Right atrium auricular region (tissue), 2 donors: ENCODE measurements around the gene SPDYE18. TPM values are rescaled to one million over a fixed set of nuclear protein-coding genes. Genes with fewer than 3 reads are reported as not detected.
"Not testable (repeated sequence)": the region's sequence is repeated elsewhere in the genome, so short reads cannot be mapped to it uniquely, and the experiment has no call there.

Source experiments
- DNase-seq: peaks from one replicate; pipeline ENCODE4 v3.0.0-alpha.2; 2019; ENCODE audit warnings: low spot score
- H3K27ac ChIP-seq, 2 donors: fragments of 200-600 bp; sonication (generic); 1 replicate in 1 of 2; 2 replicates in 1 of 2; pipeline ENCODE4 v1.5.1; 2016 to 2019
- H3K27me3 ChIP-seq, 2 donors: fragments of 200-600 bp; sonication (generic); one replicate each; pipeline versions ENCODE4 v1.5.1 to v1.6.0; 2017 to 2019
- H3K36me3 ChIP-seq: fragments of 200-600 bp; sonication (generic); one replicate; pipeline ENCODE4 v1.5.1; 2016
- H3K4me1 ChIP-seq, 2 donors: fragments of 200-600 bp; sonication (generic); one replicate each; pipeline versions ENCODE4 v1.5.1 to v1.6.0; 2017 to 2019
- H3K4me3 ChIP-seq, 2 donors: fragments of 200-600 bp; sonication (generic); 1 replicate in 1 of 2; 2 replicates in 1 of 2; pipeline ENCODE4 v1.5.1; 2017 to 2019; ENCODE audit warnings: mild to moderate bottlenecking in 1 of 2, moderate library complexity in 1 of 2
- H3K9me3 ChIP-seq, 2 donors: fragments of 200-600 bp; sonication (generic); one replicate each; pipeline ENCODE4 v1.5.1; 2019
- total RNA-seq, 2 donors: library from RNA; depleted of rRNA; stranded (reverse); fragments of >200 nt; gene quantifications; one replicate each; pipeline ENCODE4 v1.1.0, GENCODE V29; 2016

Gene SPDYE18
- total RNA-seq, 2 donors from 2014 or later = not detected

DNA sequence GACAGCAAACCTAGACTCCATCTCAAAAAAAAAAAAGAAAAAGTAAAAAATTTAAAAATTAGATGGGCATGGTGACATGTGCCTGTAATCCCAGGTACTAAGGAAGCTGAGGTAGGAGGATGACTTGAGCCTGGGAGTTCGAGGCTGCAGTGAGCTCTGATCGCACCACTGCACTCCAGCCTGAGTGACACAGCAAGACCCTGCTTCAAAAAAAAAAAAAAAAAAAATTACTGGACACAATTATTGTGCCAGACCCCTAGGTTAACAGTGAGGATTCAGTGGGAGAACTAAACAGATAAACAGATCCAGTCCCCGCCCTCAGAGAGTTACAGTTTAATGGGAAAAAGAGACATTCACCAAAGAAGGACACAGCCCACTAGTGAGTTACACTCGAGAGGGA is 1.4 kb upstream of the SPDYE18 start:
- not testable (repeated sequence) for H3K9me3 ChIP-seq, H3K27ac ChIP-seq, H3K4me1 ChIP-seq, H3K4me3 ChIP-seq, H3K36me3 ChIP-seq, H3K27me3 ChIP-seq, DNase-seq

DNA sequence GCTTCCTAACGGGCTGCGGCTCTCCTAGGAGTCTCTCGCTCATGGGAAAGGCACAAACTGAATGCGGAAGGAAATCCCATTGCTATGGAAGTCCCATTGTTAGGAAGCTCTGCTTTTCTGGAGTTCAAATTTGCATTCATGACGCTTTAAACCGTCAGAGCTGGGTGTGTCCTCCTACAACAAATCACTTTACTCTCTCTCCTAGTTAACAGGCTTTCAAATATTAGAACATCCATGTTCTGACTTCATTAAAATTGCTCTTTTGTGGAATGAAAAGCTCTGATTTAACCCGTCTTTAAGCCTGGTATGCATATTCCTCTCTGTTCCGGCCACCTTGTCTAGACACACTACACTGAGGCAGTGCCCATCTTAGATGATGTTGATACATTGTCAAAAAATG is 30.1 kb downstream of the SPDYE18 start, which contains the start of gene SPDYE17:
TSS of gene SPDYE17 (minus strand) at position 101 of the 400 bp plus-strand sequence. CDS start 1,791 bp downstream, outside the sequence.
- H3K4me1 ChIP-seq, H3K27ac ChIP-seq, H3K27me3 ChIP-seq, DNase-seq, H3K4me3 ChIP-seq, H3K9me3 ChIP-seq, H3K36me3 ChIP-seq: not testable (repeated sequence)

DNA sequence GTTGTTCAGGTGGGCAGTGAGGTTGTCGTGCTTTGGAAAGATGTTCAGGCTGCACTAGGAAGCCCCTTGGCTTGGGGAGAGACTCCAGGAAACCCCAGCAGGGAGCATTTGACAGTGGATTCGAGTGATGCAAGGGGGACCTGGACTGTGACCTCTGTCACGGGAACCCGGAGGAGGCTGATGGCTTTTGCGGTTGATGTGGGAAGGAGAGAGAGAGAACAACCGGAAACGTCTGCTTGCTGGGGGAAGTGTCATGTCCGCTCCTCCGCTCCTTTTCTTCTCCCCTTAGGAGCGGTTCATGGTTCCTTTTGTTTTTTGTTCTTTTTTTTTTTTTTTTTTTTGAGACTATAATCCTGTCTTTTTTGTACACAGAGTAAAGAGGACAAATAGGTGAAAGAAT is 36.0 kb downstream of the SPDYE18 start:
- not testable (repeated sequence) for H3K4me1 ChIP-seq, H3K27me3 ChIP-seq, H3K27ac ChIP-seq, H3K36me3 ChIP-seq, H3K9me3 ChIP-seq, DNase-seq, H3K4me3 ChIP-seq

DNA sequence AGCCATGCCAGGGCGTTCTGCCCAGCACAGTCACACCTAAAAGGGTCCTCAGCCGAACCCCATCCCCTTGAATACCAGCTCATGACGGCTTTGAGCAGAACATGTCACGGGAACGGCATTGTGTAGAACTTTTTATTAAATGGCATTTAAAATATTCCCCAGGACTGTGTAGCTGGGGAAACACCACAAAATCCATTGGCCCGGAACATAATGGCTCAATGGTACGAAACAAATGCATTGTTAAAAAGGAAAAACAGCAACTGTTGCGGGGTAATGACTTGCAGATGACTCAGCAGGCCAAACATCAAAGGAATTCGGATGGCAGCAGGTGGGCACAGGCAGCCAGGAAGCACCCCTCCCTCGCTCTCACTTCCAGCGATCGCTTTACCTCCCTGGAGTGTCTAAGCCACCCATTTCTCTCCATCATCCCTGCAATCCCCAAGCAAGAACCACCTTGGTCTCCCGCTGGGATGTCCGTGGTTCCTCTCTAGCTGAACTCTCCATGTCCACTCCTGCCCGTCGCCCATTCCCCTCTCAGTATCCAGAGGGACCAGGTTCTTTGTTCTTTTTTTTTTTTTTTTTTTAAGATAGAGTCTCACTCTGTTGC is 52.2 kb downstream of the SPDYE18 start:
- not testable (repeated sequence) for H3K36me3 ChIP-seq, H3K4me1 ChIP-seq, H3K4me3 ChIP-seq, H3K27me3 ChIP-seq, H3K9me3 ChIP-seq, DNase-seq, H3K27ac ChIP-seq

- H3K9me3 ChIP-seq, H3K27ac ChIP-seq, H3K27me3 ChIP-seq, H3K36me3 ChIP-seq, H3K4me1 ChIP-seq, H3K4me3 ChIP-seq: not testable (repeated sequence)
- peak; percentile 81 for DNase-seq
Observed at GRCh38 chr7:77008000-77008399, 54.4 kb downstream of the SPDYE18 start.

DNA sequence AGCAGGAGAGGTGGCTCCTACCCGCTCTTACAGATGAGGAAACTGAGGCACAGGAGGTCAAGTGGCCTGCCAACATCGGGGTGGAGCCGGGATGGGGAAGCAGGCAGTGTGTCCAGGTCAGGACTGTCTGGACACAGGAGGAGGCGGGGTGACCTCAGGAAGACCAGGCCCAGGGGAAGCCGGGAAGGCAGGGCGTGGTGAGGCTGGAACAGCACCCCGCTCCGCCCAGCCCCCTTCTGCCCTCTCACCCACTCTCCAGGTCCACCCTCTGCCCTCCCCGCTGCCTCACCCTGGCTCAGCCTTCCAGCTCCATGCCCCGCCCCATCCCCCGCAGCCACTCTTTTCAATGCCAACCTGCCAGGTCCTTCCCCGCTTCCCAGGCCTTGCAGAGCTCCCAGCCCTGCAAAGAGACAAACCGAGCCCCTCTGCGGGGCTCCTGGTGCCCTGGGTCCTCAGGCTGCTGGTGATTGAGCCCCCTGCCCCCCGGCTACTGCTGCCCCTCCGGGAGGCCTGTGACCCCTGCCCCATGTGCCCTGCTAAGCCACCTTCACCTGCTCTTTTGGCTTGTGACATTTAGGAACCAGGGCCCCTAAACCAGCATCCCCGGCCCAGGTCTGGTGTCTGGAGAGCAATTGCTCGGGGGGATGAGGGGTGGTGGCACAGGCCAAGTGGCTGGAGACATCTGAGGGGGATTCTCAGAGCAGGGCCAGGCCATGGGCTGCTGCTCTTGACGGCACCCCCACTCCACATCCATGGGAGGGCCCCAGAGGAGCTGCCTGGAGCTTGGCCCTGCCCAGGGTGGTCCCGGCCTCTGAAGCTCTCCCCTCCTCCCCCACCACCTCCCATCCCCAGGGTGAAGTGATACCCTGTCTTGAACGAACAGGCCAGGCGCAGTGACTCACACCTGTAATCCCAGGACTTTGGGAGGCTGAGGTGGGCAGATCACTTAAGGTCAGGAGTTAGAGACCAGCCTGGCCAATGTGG is 55.9 kb downstream of the SPDYE18 start:
- H3K4me3 ChIP-seq, H3K27me3 ChIP-seq, H3K27ac ChIP-seq, H3K9me3 ChIP-seq, H3K36me3 ChIP-seq, H3K4me1 ChIP-seq, DNase-seq: not testable (repeated sequence)

GRCh38 chr7:77005461-77006057 is 56.8 kb downstream of the SPDYE18 start:
- not testable (repeated sequence) for H3K27me3 ChIP-seq, H3K27ac ChIP-seq, H3K36me3 ChIP-seq, DNase-seq, H3K4me1 ChIP-seq, H3K4me3 ChIP-seq, H3K9me3 ChIP-seq

DNA sequence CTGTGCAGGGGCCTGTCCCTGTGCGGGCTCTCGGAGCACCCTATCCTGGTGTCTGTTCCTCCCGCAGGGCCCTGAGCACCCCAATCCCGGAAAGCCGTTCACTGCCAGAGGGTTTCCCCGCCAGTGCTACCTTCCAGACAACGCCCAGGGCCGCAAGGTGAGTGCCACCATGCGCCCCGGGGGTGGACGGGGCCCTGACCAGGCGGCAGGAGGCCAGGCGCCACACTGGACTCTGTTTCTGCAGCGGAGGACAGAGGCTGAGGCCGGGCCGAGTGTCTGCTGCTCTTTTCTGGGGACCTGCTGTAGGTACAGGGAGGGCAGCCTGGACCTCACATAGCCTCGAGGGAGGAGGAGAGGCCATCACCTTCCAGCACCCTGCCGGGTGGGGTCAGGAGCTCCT is 58.2 kb downstream of the SPDYE18 start:
- H3K9me3 ChIP-seq, DNase-seq, H3K4me1 ChIP-seq, H3K36me3 ChIP-seq, H3K27me3 ChIP-seq, H3K27ac ChIP-seq, H3K4me3 ChIP-seq: not testable (repeated sequence)

DNA sequence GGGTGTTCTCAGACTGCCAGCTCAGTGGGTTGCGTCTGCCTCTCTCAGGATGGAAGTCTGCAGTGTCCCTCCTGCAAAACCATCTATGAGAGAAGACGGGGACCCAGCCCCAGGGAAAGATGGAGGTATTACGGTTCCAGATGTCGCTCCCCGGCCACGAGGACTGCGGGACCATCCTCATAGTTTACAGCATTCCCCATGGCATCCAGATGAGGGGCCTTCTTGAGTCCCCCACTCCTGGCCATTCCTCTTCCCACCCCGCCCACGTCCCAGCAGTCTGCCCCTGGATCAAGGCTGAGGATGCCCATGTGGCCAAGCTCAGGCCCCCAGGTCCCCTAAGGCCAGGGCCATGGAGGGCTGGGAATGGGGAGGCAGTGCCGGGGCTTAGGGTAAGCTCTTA is 59.1 kb downstream of the SPDYE18 start:
- H3K4me1 ChIP-seq, H3K4me3 ChIP-seq, H3K27me3 ChIP-seq, DNase-seq, H3K36me3 ChIP-seq, H3K9me3 ChIP-seq, H3K27ac ChIP-seq: not testable (repeated sequence)

DNA sequence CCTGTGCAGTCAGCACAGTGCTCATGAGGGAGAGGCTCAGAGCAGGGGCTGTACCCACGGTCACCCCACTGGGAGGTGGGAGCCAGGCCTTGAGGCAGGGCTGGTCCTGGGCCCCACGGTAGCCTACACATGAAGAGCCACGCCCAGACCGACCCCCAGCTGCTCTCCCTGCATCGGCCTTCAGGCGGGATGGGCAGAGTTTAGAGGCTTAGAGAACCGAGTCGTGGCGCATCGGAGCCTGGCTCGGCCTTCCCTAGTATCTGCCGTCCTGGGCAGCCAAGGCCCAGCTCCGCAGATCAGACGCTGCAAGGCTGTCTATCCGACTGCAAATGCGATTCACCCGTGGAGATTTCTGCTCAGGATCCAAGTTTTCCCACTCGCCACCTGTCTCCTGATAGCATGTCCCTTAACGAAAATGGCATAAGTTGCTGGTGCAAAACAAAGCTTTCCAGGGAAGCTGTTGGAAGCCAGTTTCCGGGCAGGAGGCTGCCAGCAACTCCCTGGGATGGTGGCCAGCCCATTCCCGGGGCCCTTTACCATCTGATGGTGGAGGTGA is 59.6 kb downstream of the SPDYE18 start:
- not testable (repeated sequence) for H3K9me3 ChIP-seq, H3K27me3 ChIP-seq, H3K4me1 ChIP-seq, H3K36me3 ChIP-seq, DNase-seq, H3K4me3 ChIP-seq, H3K27ac ChIP-seq

DNA sequence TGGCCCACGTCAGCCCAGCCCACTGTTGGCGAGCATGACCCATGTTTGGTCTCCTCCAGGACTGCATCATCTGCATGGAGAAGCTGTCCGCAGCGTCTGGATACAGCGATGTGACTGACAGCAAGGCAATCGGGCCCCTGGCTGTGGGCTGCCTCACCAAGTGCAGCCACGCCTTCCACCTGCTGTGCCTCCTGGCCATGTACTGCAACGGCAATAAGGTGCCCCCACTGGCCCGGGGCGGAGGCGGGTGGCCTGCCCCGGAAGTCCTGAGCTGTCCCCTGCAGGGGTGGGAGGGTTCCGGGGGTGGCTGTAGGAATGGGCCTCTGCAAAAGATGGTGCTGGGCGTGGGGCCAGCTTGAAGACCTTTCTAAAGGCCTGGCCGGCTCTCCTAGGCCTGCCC is 60.3 kb downstream of the SPDYE18 start:
- H3K27me3 ChIP-seq, DNase-seq, H3K4me1 ChIP-seq, H3K4me3 ChIP-seq, H3K27ac ChIP-seq, H3K9me3 ChIP-seq, H3K36me3 ChIP-seq: not testable (repeated sequence)

Other genes starting within 250 kb of the SPDYE18 start
- not detected for gene SPDYE17, start 30.2 kb downstream of the SPDYE18 start, total RNA-seq
- 10 to 100 TPM in 1 of 2 donors, 1 to 10 TPM in 1; 3.6 to 12.7 TPM for gene CCDC146, start 60.1 kb upstream of the SPDYE18 start, total RNA-seq
- 10 to 100 TPM; 13.3 to 18.0 TPM for gene FGL2, start 137.3 kb upstream of the SPDYE18 start, total RNA-seq